ENCODE results near the gene PRR33. TPM values are rescaled to one million over a fixed set of nuclear protein-coding genes. Genes with fewer than 3 reads are reported as not detected.
A peak's percentile ranks its signal among the peaks of the same experiment; 100 is the strongest.

The PRR33 gene
- total RNA-seq, 4 donors from 2014 or later, result not detected

DNA sequence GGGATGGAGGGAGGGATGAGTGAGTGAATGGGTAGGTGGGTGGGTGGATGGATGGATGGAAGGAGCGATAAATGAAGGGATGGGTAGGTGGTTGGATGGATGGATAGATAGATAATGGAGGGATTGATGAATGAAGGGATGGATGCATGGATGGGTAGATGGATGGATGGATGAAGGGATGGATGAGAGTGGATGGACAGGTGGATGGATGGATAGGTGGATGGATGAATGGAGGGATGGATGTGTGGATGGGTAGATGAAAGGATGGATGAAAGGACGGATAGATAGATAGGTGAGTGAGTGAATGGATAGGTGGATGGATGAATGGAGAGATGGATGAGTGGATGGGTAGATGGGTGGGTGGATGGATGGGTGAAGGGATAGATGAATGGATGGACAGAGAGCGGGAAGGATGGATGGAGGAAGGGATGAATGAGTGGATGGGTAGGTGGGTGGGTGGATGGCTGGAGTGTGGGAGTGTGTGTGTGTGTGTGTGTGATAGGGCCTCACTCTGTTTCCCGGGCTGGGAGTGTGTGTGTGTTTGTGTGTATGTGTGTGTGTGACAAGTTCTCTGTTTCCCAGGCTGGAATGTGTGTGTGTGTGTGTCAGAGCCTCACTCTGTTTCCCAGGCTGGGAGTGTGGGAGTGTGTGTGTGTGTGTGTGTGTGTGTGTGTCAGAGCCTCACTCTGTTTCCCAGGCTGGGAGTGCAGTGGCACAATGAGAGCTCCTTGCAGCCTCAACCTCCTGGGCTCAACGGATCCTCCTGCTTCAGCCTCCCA lies 2.1 kb upstream of the PRR33 start:
- H3K27me3 ChIP-seq, result no peaks in the 10 kb centered on the region
- peaks cover 0 to 10% (median 0%) of the 10 kb centered on the region in 4 donors for H3K4me1 ChIP-seq
- no peaks in the 10 kb centered on the region for H3K9me3 ChIP-seq
- H3K4me3 ChIP-seq, result no peak overlapping the region
- TF ChIP-seq, protein P1, sequence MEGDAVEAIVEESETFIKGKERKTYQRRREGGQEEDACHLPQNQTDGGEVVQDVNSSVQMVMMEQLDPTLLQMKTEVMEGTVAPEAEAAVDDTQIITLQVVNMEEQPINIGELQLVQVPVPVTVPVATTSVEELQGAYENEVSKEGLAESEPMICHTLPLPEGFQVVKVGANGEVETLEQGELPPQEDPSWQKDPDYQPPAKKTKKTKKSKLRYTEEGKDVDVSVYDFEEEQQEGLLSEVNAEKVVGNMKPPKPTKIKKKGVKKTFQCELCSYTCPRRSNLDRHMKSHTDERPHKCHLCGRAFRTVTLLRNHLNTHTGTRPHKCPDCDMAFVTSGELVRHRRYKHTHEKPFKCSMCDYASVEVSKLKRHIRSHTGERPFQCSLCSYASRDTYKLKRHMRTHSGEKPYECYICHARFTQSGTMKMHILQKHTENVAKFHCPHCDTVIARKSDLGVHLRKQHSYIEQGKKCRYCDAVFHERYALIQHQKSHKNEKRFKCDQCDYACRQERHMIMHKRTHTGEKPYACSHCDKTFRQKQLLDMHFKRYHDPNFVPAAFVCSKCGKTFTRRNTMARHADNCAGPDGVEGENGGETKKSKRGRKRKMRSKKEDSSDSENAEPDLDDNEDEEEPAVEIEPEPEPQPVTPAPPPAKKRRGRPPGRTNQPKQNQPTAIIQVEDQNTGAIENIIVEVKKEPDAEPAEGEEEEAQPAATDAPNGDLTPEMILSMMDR (IDR thresholded peaks at IDR 0.05), result no peak
- TF ChIP-seq POLR2A (IDR thresholded peaks at IDR 0.05) (no peak), EP300 (IDR thresholded peaks at IDR 0.05) (no peak)
- WGBS, 2 donors, result 89 to 98% methylated on average over 4 of the region's 5 CpGs
- no peaks in the 10 kb centered on the region for H3K36me3 ChIP-seq
- H3K27ac ChIP-seq, result no peak overlapping the region
- no peak for DNase-seq (ENCODE audit: low spot score in 2 of 2)

- H3K4me3 ChIP-seq, result no peak overlapping the region
- no peak for TF ChIP-seq POLR2A (IDR thresholded peaks at IDR 0.05)
- TF ChIP-seq, protein P1 (IDR thresholded peaks at IDR 0.05), result no peak
- no peak for TF ChIP-seq EP300 (IDR thresholded peaks at IDR 0.05)
- H3K27me3 ChIP-seq, result no peaks in the 10 kb centered on the region
- no peak for DNase-seq (ENCODE audit: low spot score in 2 of 2)
- no peaks in the 10 kb centered on the region for H3K9me3 ChIP-seq
- 66 to 85% methylated on average over 5 of the region's 5 CpGs for WGBS, 2 donors
- peaks cover 0 to 2% (median 0%) of the 10 kb centered on the region in 3 donors for H3K36me3 ChIP-seq
- H3K4me1 ChIP-seq, result peaks cover 0 to 10% (median 0%) of the 10 kb centered on the region in 4 donors
- no peak overlapping the region for H3K27ac ChIP-seq
Measured at GRCh38 chr11:1892558-1892957, 863 bp upstream of the PRR33 start.

- no peak for DNase-seq (ENCODE audit: low spot score in 2 of 2)
- no peaks in the 10 kb centered on the region for H3K27me3 ChIP-seq
- no peak for TF ChIP-seq POLR2A (IDR thresholded peaks at IDR 0.05)
- TF ChIP-seq, protein P1 (IDR thresholded peaks at IDR 0.05), result no peak
- no peak for TF ChIP-seq EP300 (IDR thresholded peaks at IDR 0.05)
- no peak overlapping the region for H3K27ac ChIP-seq
- peaks cover 0 to 5% (median 0%) of the 10 kb centered on the region in 3 donors for H3K36me3 ChIP-seq
- H3K4me3 ChIP-seq, result no peak overlapping the region
- 33 to 55% methylated on average over 3 to 6 of the region's 7 CpGs for WGBS, 2 donors
- H3K9me3 ChIP-seq, result no peaks in the 10 kb centered on the region
- H3K4me1 ChIP-seq, result peaks cover 0 to 10% (median 0%) of the 10 kb centered on the region in 4 donors
Measured at GRCh38 chr11:1892116-1892515, 421 bp upstream of the PRR33 start.

- H3K27ac ChIP-seq, result peak overlapping the region in 1 of 4 donors; percentile 29
- no peak for DNase-seq (ENCODE audit: low spot score in 2 of 2)
Measured at GRCh38 chr11:1890856-1891830, 552 bp downstream of the PRR33 start.

More at GRCh38 chr11:1890856-1891830, 552 bp downstream of the PRR33 start:
- Histone ChIP-seq H3K27me3 (no peaks in the 10 kb centered on the region), H3K36me3 (peaks cover 0 to 14% (median 0%) of the 10 kb centered on the region in 3 donors), H3K9me3 (no peaks in the 10 kb centered on the region), H3K4me1 (peaks cover 0 to 10% (median 0%) of the 10 kb centered on the region in 4 donors), H3K4me3 (no peak overlapping the region)
- TF ChIP-seq EP300 (IDR thresholded peaks at IDR 0.05) (no peak), POLR2A (IDR thresholded peaks at IDR 0.05) (no peak)
- TF ChIP-seq, protein P1 (IDR thresholded peaks at IDR 0.05), result no peak
- 75 to 77% methylated on average over 27 to 30 of the region's 34 CpGs for WGBS, 2 donors
